HepG2 (cell line): ENCODE measurements around the gene P2RY2. TPM values are rescaled to one million over a fixed set of nuclear protein-coding genes. Genes with fewer than 3 reads are reported as not detected.

ENCODE experiments used
- ATF1 ChIP-seq: IDR thresholded peaks from 2 replicates; pipeline ENCODE4 v1.6.1; 2016; ENCODE audit warnings: mild to moderate bottlenecking, control low read depth
- CHCHD3 ChIP-seq: sonication (generic); formaldehyde crosslinking; IDR thresholded peaks from 2 replicates; pipeline ENCODE4 v1.8.0; 2022; ENCODE audit warnings: mild to moderate bottlenecking, missing genetic modification reagents, moderate library complexity
- FOXP4 ChIP-seq: sonication (generic); formaldehyde crosslinking; IDR thresholded peaks from 2 replicates; pipeline ENCODE4 v1.4.0; 2020; ENCODE audit warnings: missing genetic modification reagents
- HDAC2 ChIP-seq: sonication (generic); formaldehyde crosslinking; IDR thresholded peaks from 2 replicates; pipeline ENCODE4 v1.4.0; 2020; ENCODE audit warnings: missing genetic modification reagents
- HMG20B ChIP-seq: conservative IDR thresholded peaks from 2 replicates; pipeline ENCODE4 v1.6.1; 2016; ENCODE audit warnings: missing genetic modification reagents, missing compliant biosample characterization
- HNF1B ChIP-seq: sonication (generic); formaldehyde crosslinking; IDR thresholded peaks from 2 replicates; pipeline ENCODE4 v1.5.1; 2020; ENCODE audit warnings: mild to moderate bottlenecking, moderate library complexity, missing genetic modification reagents
- HNRNPK ChIP-seq: fragments of 200-400 bp; formaldehyde crosslinking; IDR thresholded peaks from 2 replicates; pipeline ENCODE4 v1.6.1; 2018; ENCODE audit warnings: low read length, low read depth, moderate library complexity, mild to moderate bottlenecking; ENCODE audit not compliant: poor library complexity, severe bottlenecking
- JUN ChIP-seq: sonication (generic); formaldehyde crosslinking; IDR thresholded peaks from 2 replicates; pipeline ENCODE4 v1.4.0; 2020; ENCODE audit warnings: mild to moderate bottlenecking, missing genetic modification reagents
- NR1H2 ChIP-seq: sonication (generic); formaldehyde crosslinking; IDR thresholded peaks from 2 replicates; pipeline ENCODE4 v1.8.1; 2022; ENCODE audit warnings: low read depth, missing genetic modification reagents, borderline replicate concordance
- NR2F6 ChIP-seq, 2 experiments: IDR thresholded peaks; 2 replicates each; pipeline ENCODE4 v1.6.1; 2016; ENCODE audit warnings: antibody characterized with exemption in 1 of 2, mild to moderate bottlenecking in 1 of 2
- PLSCR1 ChIP-seq: sonication (generic); formaldehyde crosslinking; IDR thresholded peaks from 2 replicates; pipeline ENCODE4 v1.5.0; 2020; ENCODE audit warnings: missing genetic modification reagents, mild to moderate bottlenecking, borderline replicate concordance
- SIN3B ChIP-seq: fragments of 150-350 bp; IDR thresholded peaks from 2 replicates; pipeline ENCODE4 v1.6.1; 2014; ENCODE audit warnings: low read length
- SRSF1 ChIP-seq: fragments of 200-400 bp; formaldehyde crosslinking; optimal IDR thresholded peaks from 2 replicates; pipeline ENCODE3; 2017; ENCODE audit warnings: mild to moderate bottlenecking, low read depth, low read length, moderate library complexity
- TFAP4 ChIP-seq: sonication (generic); IDR thresholded peaks from 2 replicates; pipeline ENCODE4 v1.6.1; 2016; ENCODE audit warnings: low read depth, borderline replicate concordance
- TSC22D2 ChIP-seq: sonication (generic); formaldehyde crosslinking; IDR thresholded peaks from 2 replicates; pipeline ENCODE4 v1.5.1; 2020; ENCODE audit warnings: missing genetic modification reagents, mild to moderate bottlenecking, borderline replicate concordance
- ZBTB37 ChIP-seq: sonication (generic); formaldehyde crosslinking; IDR thresholded peaks from 2 replicates; pipeline ENCODE4 v1.4.0; 2020; ENCODE audit warnings: mild to moderate bottlenecking, missing genetic modification reagents
- ZFP36L2 ChIP-seq: sonication (generic); formaldehyde crosslinking; IDR thresholded peaks from 2 replicates; pipeline ENCODE4 v1.4.0; 2020; ENCODE audit warnings: missing genetic modification reagents
- ZNF232 ChIP-seq: sonication (generic); formaldehyde crosslinking; IDR thresholded peaks from 2 replicates; pipeline ENCODE4 v1.4.0; 2020; ENCODE audit warnings: missing genetic modification reagents, borderline replicate concordance
- ZNF383 ChIP-seq: sonication (generic); formaldehyde crosslinking; IDR thresholded peaks from 2 replicates; pipeline ENCODE4 v1.4.0; 2020; ENCODE audit warnings: missing genetic modification reagents, mild to moderate bottlenecking, borderline replicate concordance
- ZNF510 ChIP-seq: sonication (generic); formaldehyde crosslinking; IDR thresholded peaks from 2 replicates; pipeline ENCODE4 v1.4.0; 2020; ENCODE audit warnings: low read depth, mild to moderate bottlenecking, missing genetic modification reagents
- ZNF564 ChIP-seq: sonication (generic); formaldehyde crosslinking; IDR thresholded peaks from 2 replicates; pipeline ENCODE4 v1.8.1; 2023; ENCODE audit warnings: mild to moderate bottlenecking, missing genetic modification reagents
- ZNF678 ChIP-seq: sonication (generic); formaldehyde crosslinking; IDR thresholded peaks from 2 replicates; pipeline ENCODE4 v1.4.0; 2020; ENCODE audit warnings: mild to moderate bottlenecking, missing genetic modification reagents
- ZSCAN31 ChIP-seq: sonication (generic); formaldehyde crosslinking; IDR thresholded peaks from 2 replicates; pipeline ENCODE4 v1.5.0; 2020; ENCODE audit warnings: low read depth, mild to moderate bottlenecking, missing genetic modification reagents
- polyA plus RNA-seq, 8 experiments: library from polyadenylated mRNA; depleted of rRNA in 3 of 8; stranded (reverse) in 7 of 8; unstranded in 1 of 8; fragments of >200 nt; fragmentation: Illumina TruSeq in 4 of 8; extraction: Trizol in 4 of 8; gene quantifications; 2 replicates each; pipeline versions ENCODE4 v1.2.1 to v1.2.3, GENCODE V29; 2011 to 2016; ENCODE audit warnings: low read depth in 4 of 8, missing spikeins in 1 of 8, mixed read lengths in 1 of 8; ENCODE audit not compliant: insufficient read depth in 1 of 8
- total RNA-seq, 5 experiments: library from RNA; depleted of rRNA; stranded (reverse); fragments of >200 nt; fragmentation: Illumina TruSeq; extraction: Trizol; gene quantifications; 2 replicates each; pipeline ENCODE4 v1.2.3, GENCODE V29; 2016; ENCODE audit warnings: low read depth in 1 of 5

P2RY2 gene
- total and polyA plus RNA-seq, 2 of the 13 experiments (the other 11 are each of a cell fraction or from before 2014, with no cell fraction given), result 0.95 to 3.1 TPM

GRCh38 chr11:73271936-73272679 is 54.0 kb downstream of the P2RY2 start, which contains the start of gene P2RY6 (continued):
- TF ChIP-seq NR2F6 (IDR thresholded peaks at IDR 0.05), result no peak
- TF ChIP-seq NR2F6 (CRISPR knock-in tag; IDR thresholded peaks at IDR 0.05), result 0 out of 2 replicates have a peak, but pooled peaks have one; percentile 14
- peak; percentile 39; the same call in 1 of the 2 replicates for TF ChIP-seq HDAC2 (CRISPR knock-in tag)
- TF ChIP-seq HNRNPK, result no peak
- no peak for TF ChIP-seq JUN (CRISPR knock-in tag)
- no peak for TF ChIP-seq CHCHD3
- TF ChIP-seq TFAP4, result peak; percentile 64; the same call in 1 of the 2 replicates
- no peak for TF ChIP-seq NR1H2
- TF ChIP-seq HNF1B (CRISPR knock-in tag), result no peak
- no peak for TF ChIP-seq ZNF564 (CRISPR knock-in tag)
- TF ChIP-seq ZBTB37 (CRISPR knock-in tag), result no peak
- TF ChIP-seq ZFP36L2, result no peak
- TF ChIP-seq ZNF510 (CRISPR knock-in tag), result no peak
- no peak for TF ChIP-seq HMG20B (CRISPR knock-in tag)
- no peak for TF ChIP-seq ZSCAN31 (CRISPR knock-in tag)
- TF ChIP-seq ZNF383 (CRISPR knock-in tag), result no peak
- TF ChIP-seq ATF1, result no peak
- no peak for TF ChIP-seq ZNF232
- no peak for TF ChIP-seq FOXP4 (CRISPR knock-in tag)
- no peak for TF ChIP-seq TSC22D2
- TF ChIP-seq SIN3B, result no peak
- no peak for TF ChIP-seq ZNF678 (CRISPR knock-in tag)
- TF ChIP-seq PLSCR1 (CRISPR knock-in tag), result no peak
- TF ChIP-seq SRSF1, result no peak
